ENCODE data around the gene SULF2. TPM values are rescaled to one million over a fixed set of nuclear protein-coding genes. Genes with fewer than 3 reads are reported as not detected.
A peak's percentile ranks its signal among the peaks of the same experiment; 100 is the strongest.

The SULF2 gene
- total and polyA plus RNA-seq, 3 donors from 2014 or later = 61.5 to 117 (median 95.6) TPM

GRCh38 chr20:47762699-47763268 is 22.5 kb downstream of the SULF2 start:
- intact Hi-C loops (cut with DNase I; ENCODE audit: low total_unique reads) = no loop called here
- Histone ChIP-seq H3K4me1 (peaks cover 29% of the 10 kb centered on the region), H3K36me3 (ENCODE audit: low read depth, missing control alignments) (no peaks in the 10 kb centered on the region), H3K4me3 (no peak overlapping the region), H3K9me3 (no peaks in the 10 kb centered on the region), H3K27ac (no peak overlapping the region), H3K27me3 (no peaks in the 10 kb centered on the region)
- DNase-seq = no peak
- WGBS, 2 donors = 68 to 73% methylated on average over 11 to 13 of the region's 13 CpGs
- TF ChIP-seq POLR2A (IDR thresholded peaks at IDR 0.05) (no peak), CTCF (IDR thresholded peaks at IDR 0.05) (no peak)

- 57 to 65% methylated on average over 11 of the region's 11 CpGs for WGBS, 2 donors
- no peak overlapping the region for H3K27ac ChIP-seq
- no peak overlapping the region for H3K4me3 ChIP-seq
- DNase-seq = no peak
- TF ChIP-seq POLR2A (IDR thresholded peaks at IDR 0.05) (no peak), CTCF (IDR thresholded peaks at IDR 0.05) (no peak)
- no peaks in the 10 kb centered on the region for H3K27me3 ChIP-seq
- intact Hi-C loops (cut with DNase I; ENCODE audit: low total_unique reads) = no loop called here
- peaks cover 23% of the 10 kb centered on the region for H3K4me1 ChIP-seq
- no peaks in the 10 kb centered on the region for H3K36me3 ChIP-seq (ENCODE audit: low read depth, missing control alignments)
- no peaks in the 10 kb centered on the region for H3K9me3 ChIP-seq
Observed at GRCh38 chr20:47761482-47762047, 23.7 kb downstream of the SULF2 start.

- WGBS, 2 donors = 75% methylated on average over 13 to 14 of the region's 14 CpGs
- TF ChIP-seq CTCF (IDR thresholded peaks at IDR 0.05) (no peak), POLR2A (IDR thresholded peaks at IDR 0.05) (no peak)
- Histone ChIP-seq H3K36me3 (ENCODE audit: low read depth, missing control alignments) (no peaks in the 10 kb centered on the region), H3K4me1 (peaks cover 16% of the 10 kb centered on the region), H3K27ac (no peak overlapping the region), H3K27me3 (no peaks in the 10 kb centered on the region), H3K4me3 (no peak overlapping the region), H3K9me3 (no peaks in the 10 kb centered on the region)
- intact Hi-C loops (cut with DNase I; ENCODE audit: low total_unique reads) = no loop called here
- DNase-seq = no peak
Observed at GRCh38 chr20:47760686-47761481, 24.4 kb downstream of the SULF2 start.

- no peaks in the 10 kb centered on the region for H3K9me3 ChIP-seq
- intact Hi-C loops (cut with DNase I; ENCODE audit: low total_unique reads) = no loop called here
- 50 to 52% methylated on average over 21 of the region's 21 CpGs for WGBS, 2 donors
- TF ChIP-seq POLR2A (IDR thresholded peaks at IDR 0.05) (no peak), CTCF (IDR thresholded peaks at IDR 0.05) (no peak)
- H3K4me1 ChIP-seq = peaks cover 16% of the 10 kb centered on the region
- H3K36me3 ChIP-seq (ENCODE audit: low read depth, missing control alignments) = no peaks in the 10 kb centered on the region
- DNase-seq = peak; percentile 68
- H3K27me3 ChIP-seq = no peaks in the 10 kb centered on the region
- peak overlapping the region in 1 of 2 donors; percentile 41 for H3K27ac ChIP-seq
- H3K4me3 ChIP-seq = no peak overlapping the region
Observed at GRCh38 chr20:47758517-47759450, 26.5 kb downstream of the SULF2 start.

Measured in testis (tissue), 3 donors.